ENCODE results near the gene ST6GALNAC6. TPM values are rescaled to one million over a fixed set of nuclear protein-coding genes. Genes with fewer than 3 reads are reported as not detected.

Gene ST6GALNAC6
- total and polyA plus RNA-seq, 2 of the 4 experiments (the other 2 are of a cell fraction): 35.7 to 48.6 TPM

GRCh38 chr9:127895811-127896210, 3.6 kb downstream of the ST6GALNAC6 start:
- no peak overlapping the region for H2BK5ac ChIP-seq (ENCODE audit: low read depth, low read length, poor library complexity, severe bottlenecking)
- no peak overlapping the region for H3K4me3 ChIP-seq (ENCODE audit: insufficient read depth, low read depth, low read length)
- peaks cover 19 to 69% of the 10 kb centered on the region in 2 experiments for H3K79me1 ChIP-seq (ENCODE audit: low read depth in 1 of 2, low read length in 2 of 2)
- TF ChIP-seq FOS (IDR thresholded peaks at IDR 0.05; ENCODE audit: low read depth, low read length): no peak
- TF ChIP-seq RAD21 (IDR thresholded peaks at IDR 0.05; ENCODE audit: low read length): no peak
- TF ChIP-seq POLR2A (IDR thresholded peaks at IDR 0.05; ENCODE audit: low read depth, low read length): no peak
- TF ChIP-seq, protein P1, sequence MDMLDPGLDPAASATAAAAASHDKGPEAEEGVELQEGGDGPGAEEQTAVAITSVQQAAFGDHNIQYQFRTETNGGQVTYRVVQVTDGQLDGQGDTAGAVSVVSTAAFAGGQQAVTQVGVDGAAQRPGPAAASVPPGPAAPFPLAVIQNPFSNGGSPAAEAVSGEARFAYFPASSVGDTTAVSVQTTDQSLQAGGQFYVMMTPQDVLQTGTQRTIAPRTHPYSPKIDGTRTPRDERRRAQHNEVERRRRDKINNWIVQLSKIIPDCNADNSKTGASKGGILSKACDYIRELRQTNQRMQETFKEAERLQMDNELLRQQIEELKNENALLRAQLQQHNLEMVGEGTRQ (IDR thresholded peaks at IDR 0.05; ENCODE audit: low read depth, low read length): no peak
- no peak for TF ChIP-seq BHLHE40 (IDR thresholded peaks at IDR 0.05; ENCODE audit: low read depth, low read length)
- no peak for TF ChIP-seq CTCF (conservative IDR thresholded peaks at IDR 0.05; ENCODE audit: low read depth, low read length)
- no peak for TF ChIP-seq MAFK (IDR thresholded peaks at IDR 0.05; ENCODE audit: low read depth, low read length)
- TF ChIP-seq NFE2L2 (IDR thresholded peaks at IDR 0.05; ENCODE audit: low read depth, low read length): no peak
- no peak for TF ChIP-seq CHD1 (IDR thresholded peaks at IDR 0.05; ENCODE audit: low read depth, low read length)
- TF ChIP-seq CEBPB (IDR thresholded peaks at IDR 0.05; ENCODE audit: low read depth, low read length): no peak
- TF ChIP-seq, protein P2, sequence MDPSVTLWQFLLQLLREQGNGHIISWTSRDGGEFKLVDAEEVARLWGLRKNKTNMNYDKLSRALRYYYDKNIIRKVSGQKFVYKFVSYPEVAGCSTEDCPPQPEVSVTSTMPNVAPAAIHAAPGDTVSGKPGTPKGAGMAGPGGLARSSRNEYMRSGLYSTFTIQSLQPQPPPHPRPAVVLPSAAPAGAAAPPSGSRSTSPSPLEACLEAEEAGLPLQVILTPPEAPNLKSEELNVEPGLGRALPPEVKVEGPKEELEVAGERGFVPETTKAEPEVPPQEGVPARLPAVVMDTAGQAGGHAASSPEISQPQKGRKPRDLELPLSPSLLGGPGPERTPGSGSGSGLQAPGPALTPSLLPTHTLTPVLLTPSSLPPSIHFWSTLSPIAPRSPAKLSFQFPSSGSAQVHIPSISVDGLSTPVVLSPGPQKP (IDR thresholded peaks at IDR 0.05; ENCODE audit: borderline replicate concordance, low read depth, low read length): no peak
- peaks cover 18% of the 10 kb centered on the region for H3K4me1 ChIP-seq (ENCODE audit: control insufficient read depth, insufficient read depth, low read length)
- ATAC-seq (ENCODE audit: low read depth) (no peak), DNase-seq (no peak)
- no peak overlapping the region for H4K91ac ChIP-seq (ENCODE audit: insufficient read depth, low read depth, low read length)
- no peak overlapping the region for H2BK120ac ChIP-seq (ENCODE audit: low read depth, low read length)
- H3K27ac ChIP-seq (ENCODE audit: insufficient read depth, low read length): no peak overlapping the region
- H2AK9ac ChIP-seq (replicated peaks; ENCODE audit: low read depth, low read length, poor library complexity): no peak overlapping the region
- H2BK20ac ChIP-seq (ENCODE audit: low read depth, low read length): no peak overlapping the region
- H3K27me3 ChIP-seq (ENCODE audit: control insufficient read depth, insufficient read depth, low read length): no peaks in the 10 kb centered on the region
- H2AK5ac ChIP-seq (ENCODE audit: low read depth, low read length): no peak overlapping the region
- H3K9me1 ChIP-seq (ENCODE audit: insufficient read depth, low read length): peaks cover 12% of the 10 kb centered on the region
- dilution Hi-C loops (cut with HindIII; ENCODE audit: low sequenced_read_pairs, unreplicated experiment): no loop called here
- no peak overlapping the region for H3K56ac ChIP-seq (ENCODE audit: extremely low read depth, insufficient read depth, low read length)
- POLR2A ChIA-PET (ENCODE audit: unreplicated experiment): no interaction called here
- no peak overlapping the region for H3K4ac ChIP-seq (ENCODE audit: low read depth, low read length)
- peaks cover 29% of the 10 kb centered on the region for H4K20me1 ChIP-seq (ENCODE audit: insufficient read depth, low read length)
- in situ Hi-C loops (cut with MboI; ENCODE audit: low sequenced_read_pairs): no loop called here
- peaks cover 15% of the 10 kb centered on the region for H3K9me3 ChIP-seq (ENCODE audit: control insufficient read depth, insufficient read depth, low read length)
- no peak overlapping the region for H4K8ac ChIP-seq (ENCODE audit: low read depth in 2 of 2, low read length in 2 of 2)
- H2AFZ ChIP-seq (replicated peaks; ENCODE audit: low read length, poor library complexity): no peak overlapping the region
- no peak overlapping the region for H4K5ac ChIP-seq (ENCODE audit: low read depth, low read length)
- no TSS peak for BruUV-seq (replicated peaks)
- no peak overlapping the region for H3K14ac ChIP-seq (replicated peaks; ENCODE audit: low read depth, low read length)
- H2BK15ac ChIP-seq (ENCODE audit: low read depth, low read length): no peak overlapping the region
- peaks cover 44% of the 10 kb centered on the region for H3K36me3 ChIP-seq (ENCODE audit: control insufficient read depth, insufficient read depth, low read length)
- no peak overlapping the region for H3K23ac ChIP-seq (ENCODE audit: low read depth, low read length)
- WGBS, 2 experiments (ENCODE audit: extremely low coverage in 2 of 2, insufficient read length in 1 of 2): 81% methylated on average over 3 of the region's 8 CpGs; no CpG with 5 or more reads in 1 of the 2 experiments
- H3K18ac ChIP-seq (ENCODE audit: low read depth, low read length): no peak overlapping the region
- CTCF ChIA-PET: no interaction called here
- no peak overlapping the region for H3K4me2 ChIP-seq (ENCODE audit: low read depth, low read length)
- H3K9ac ChIP-seq (ENCODE audit: low read depth, low read length): no peak overlapping the region
- intact Hi-C loops (cut with micrococcal nuclease): no loop called here

Measured in IMR-90 (cell line).